ENCODE results near the gene PHGDH.
A peak's percentile ranks its signal among the peaks of the same experiment; 100 is the strongest.
"Not testable (repeated sequence)": the region's sequence is repeated elsewhere in the genome, so short reads cannot be mapped to it uniquely, and the experiment has no call there.

The PHGDH gene

GRCh38 chr1:119711804-119712341 is at the start of gene PHGDH:
PHGDH (plus strand) TSS chr1:119711934; CDS start chr1:119712023, 89 bp downstream.
- peak; percentile 32 to 51 for DNase-seq

GRCh38 chr1:119662034-119662437 is 49.7 kb upstream of the PHGDH start:
- no peak for DNase-seq

GRCh38 chr1:119664067-119664466 is 47.7 kb upstream of the PHGDH start:
- no peak for DNase-seq

GRCh38 chr1:119667173-119667572 is 44.6 kb upstream of the PHGDH start:
- DNase-seq = no peak

- DNase-seq = no peak
Observed at GRCh38 chr1:119670898-119671297, 40.8 kb upstream of the PHGDH start.

GRCh38 chr1:119673171-119673940 is 38.4 kb upstream of the PHGDH start:
- DNase-seq = no peak

- DNase-seq = no peak
Observed at GRCh38 chr1:119674111-119674526, 37.6 kb upstream of the PHGDH start.

GRCh38 chr1:119674835-119675289 is 36.9 kb upstream of the PHGDH start:
- peak; percentile 20 to 47 for DNase-seq

- peak; percentile 60 to 66 for DNase-seq
Observed at GRCh38 chr1:119675349-119676345, 36.1 kb upstream of the PHGDH start.

- no peak for DNase-seq
Observed at GRCh38 chr1:119676571-119677206, 35.0 kb upstream of the PHGDH start.

- DNase-seq = no peak
Observed at GRCh38 chr1:119679223-119679622, 32.5 kb upstream of the PHGDH start.

GRCh38 chr1:119680193-119680592 is 31.5 kb upstream of the PHGDH start:
- no peak for DNase-seq

GRCh38 chr1:119680723-119681122 is 31.0 kb upstream of the PHGDH start:
- DNase-seq = no peak

GRCh38 chr1:119681560-119681959 is 30.2 kb upstream of the PHGDH start:
- no peak for DNase-seq

GRCh38 chr1:119682141-119682540 is 29.6 kb upstream of the PHGDH start:
- no peak for DNase-seq

- no peak for DNase-seq
Observed at GRCh38 chr1:119683893-119684292, 27.8 kb upstream of the PHGDH start.

GRCh38 chr1:119686661-119687060 is 25.1 kb upstream of the PHGDH start:
- no peak for DNase-seq

- no peak for DNase-seq
Observed at GRCh38 chr1:119687434-119688079, 24.2 kb upstream of the PHGDH start.

GRCh38 chr1:119688810-119689209 is 22.9 kb upstream of the PHGDH start:
- DNase-seq = no peak

GRCh38 chr1:119689511-119689910 is 22.2 kb upstream of the PHGDH start:
- no peak for DNase-seq

GRCh38 chr1:119696863-119697262 is 14.9 kb upstream of the PHGDH start:
- DNase-seq = not testable (repeated sequence)

GRCh38 chr1:119697598-119697997 is 14.1 kb upstream of the PHGDH start:
- no peak for DNase-seq
